ENCODE results near the gene ZNF532. TPM values are rescaled to one million over a fixed set of nuclear protein-coding genes. Genes with fewer than 3 reads are reported as not detected.

ZNF532 gene
- total and polyA plus RNA-seq, 2 of the 13 experiments (the other 11 are each of a cell fraction or from before 2014, with no cell fraction given), result not detected

- H3K4me2 ChIP-seq (ENCODE audit: low read depth, low read length), result no peak overlapping the region
- intact Hi-C loops (cut with micrococcal nuclease; ENCODE audit: unreplicated experiment), result no loop called here
- no peak overlapping the region for H3K27ac ChIP-seq (ENCODE audit: extremely low read length, insufficient read depth, low read length)
- H3K79me2 ChIP-seq (ENCODE audit: insufficient read depth, low read length), result no peaks in the 10 kb centered on the region
- no peak overlapping the region for H3K9ac ChIP-seq (ENCODE audit: insufficient read depth, low read depth, low read length)
- H3K36me3 ChIP-seq (replicated peaks in 1 of 2; ENCODE audit: control insufficient read depth in 1 of 2, insufficient read depth in 2 of 2, low read length in 2 of 2), result no peaks in the 10 kb centered on the region
- H3K9me3 ChIP-seq (ENCODE audit: low read length), result no peaks in the 10 kb centered on the region
- CTCF ChIA-PET (ENCODE audit: low intra/inter-chr PET ratio, low total read pairs), result no interaction called here
- DNase-seq (ENCODE audit: low spot score) (no peak), FAIRE-seq (no peak), ATAC-seq (no peak)
- POLR2A ChIA-PET, result no interaction called here
- H2AFZ ChIP-seq (ENCODE audit: low read length), result no peak overlapping the region
- no peaks in the 10 kb centered on the region for H3K4me1 ChIP-seq (ENCODE audit: insufficient read depth, low read length)
- BruUV-seq (replicated peaks), result no TSS peak
- H4K20me1 ChIP-seq (ENCODE audit: insufficient read depth, low read length), result no peaks in the 10 kb centered on the region
- WGBS (ENCODE audit: low lambda C conversion rate), result 3% methylated on average over 5 of the region's 5 CpGs
- no peak overlapping the region for H3K4me3 ChIP-seq (replicated peaks in 1 of 3; ENCODE audit: insufficient read depth in 1 of 3, low read depth in 2 of 3, low read length in 3 of 3)
- peaks cover 0 to 40% of the 10 kb centered on the region in 2 experiments; a peak in 2 of 5 replicates for H3K27me3 ChIP-seq (ENCODE audit: control insufficient read depth in 1 of 2, insufficient read depth in 2 of 2, low read length in 2 of 2)
- in situ Hi-C loops (cut with HindIII; ENCODE audit: extremely low pct_ligation_motif_present, low pct_unique_long_range_greater_than_20kb), result no loop called here
- TF ChIP-seq IRF1 (CRISPR knock-in tag; IDR thresholded peaks at IDR 0.05; ENCODE audit: low read depth), result no peak
- no peak for TF ChIP-seq ZNF776 (CRISPR knock-in tag; IDR thresholded peaks at IDR 0.05)
- no peak for TF ChIP-seq SNAPC4 (CRISPR knock-in tag; IDR thresholded peaks at IDR 0.05)
- no peak for TF ChIP-seq ARID4A (CRISPR knock-in tag; IDR thresholded peaks at IDR 0.05; ENCODE audit: borderline replicate concordance)
- no peak for TF ChIP-seq ZFP90 (CRISPR knock-in tag; IDR thresholded peaks at IDR 0.05; ENCODE audit: borderline replicate concordance)
- TF ChIP-seq CHD2 (IDR thresholded peaks at IDR 0.05; ENCODE audit: low read depth, low read length), result no peak
- no peak for TF ChIP-seq ZNF34 (CRISPR knock-in tag; IDR thresholded peaks at IDR 0.05; ENCODE audit: borderline replicate concordance)
- no peak for TF ChIP-seq ZNF317 (CRISPR knock-in tag; IDR thresholded peaks at IDR 0.05)
- no peak for TF ChIP-seq ZNF703 (CRISPR knock-in tag; IDR thresholded peaks at IDR 0.05; ENCODE audit: borderline replicate concordance)
- no peak for TF ChIP-seq ZNF431 (CRISPR knock-in tag; IDR thresholded peaks at IDR 0.05; ENCODE audit: borderline replicate concordance, low read depth)
Observed at GRCh38 chr18:58927659-58928058, 63.0 kb downstream of the ZNF532 start.
